ENCODE results near the gene DSG3. TPM values are rescaled to one million over a fixed set of nuclear protein-coding genes. Genes with fewer than 3 reads are reported as not detected.
A peak's percentile ranks its signal among the peaks of the same experiment; 100 is the strongest.

The DSG3 gene
- total and polyA plus RNA-seq, 2 of the 8 experiments (the other 6 are each of a cell fraction or from before 2014, with no cell fraction given) = 0.03 to 0.07 TPM

GRCh38 chr18:31498574-31499524, 51.3 kb downstream of the DSG3 start:
- peak overlapping the region; percentile 87 for H2BK5ac ChIP-seq (ENCODE audit: low read depth, low read length)
- no peak overlapping the region for H2BK15ac ChIP-seq (ENCODE audit: low read length)
- peak overlapping the region; percentile 73 to 96 for H3K4me2 ChIP-seq (ENCODE audit: insufficient read depth in 1 of 2, low read depth in 2 of 2, low read length in 2 of 2)
- peak overlapping the region; percentile 86 for H3K18ac ChIP-seq (ENCODE audit: extremely low read depth, low read length)
- no peak overlapping the region for H2AFZ ChIP-seq (ENCODE audit: low read length)
- H3K14ac ChIP-seq (ENCODE audit: insufficient read length) = peak overlapping the region; percentile 94
- peaks cover 7% of the 10 kb centered on the region for H3K79me1 ChIP-seq (ENCODE audit: low read depth, low read length)
- H4K20me1 ChIP-seq (replicated peaks in 1 of 2; ENCODE audit: control insufficient read depth in 1 of 2, insufficient read depth in 2 of 2, low read length in 2 of 2) = peaks cover 4 to 5% of the 10 kb centered on the region in 2 experiments
- DNase-seq (ENCODE audit: low read depth in 1 of 2, low spot score in 2 of 2) (no peak), FAIRE-seq (no peak)
- H3K4ac ChIP-seq (replicated peaks; ENCODE audit: insufficient read length, low read depth, low read length) = no peak overlapping the region
- H3K79me2 ChIP-seq (ENCODE audit: control insufficient read depth in 1 of 2, insufficient read depth in 2 of 2, low read length in 2 of 2) = peaks cover 15 to 52% of the 10 kb centered on the region in 2 experiments
- H2BK120ac ChIP-seq (replicated peaks; ENCODE audit: low read depth, low read length) = peak overlapping the region; percentile 85
- H3K36me3 ChIP-seq (ENCODE audit: control insufficient read depth in 2 of 4, insufficient read depth in 4 of 4, low read length in 3 of 4) = peaks cover 0 to 2% (median 0%) of the 10 kb centered on the region in 4 experiments; a peak in 1 of 8 replicates
- peaks cover 2 to 10% (median 5%) of the 10 kb centered on the region in 4 experiments; a peak in 5 of 7 replicates for H3K4me1 ChIP-seq (replicated peaks in 1 of 4; ENCODE audit: control insufficient read depth in 3 of 4, insufficient read depth in 4 of 4, low read length in 3 of 4)
- H3K23ac ChIP-seq (ENCODE audit: insufficient read length) = peak overlapping the region; percentile 98
- ChIA-PET CTCF (ENCODE audit: partially characterized antibody) (interaction anchor here (0.6 to 2.6 kb wide), 4 partner anchors 11 to 354 kb away, joined by 4 to 12 read pairs (median 4); no protein-coding TSS in a partner anchor), POLR2A (ENCODE audit: partially characterized antibody) (interaction anchor here (0.7 kb wide), 1 partner anchor 272 kb away, joined by 3 read pairs; no protein-coding TSS in a partner anchor)
- no peak overlapping the region for H2BK20ac ChIP-seq (ENCODE audit: low read length)
- H3K23me2 ChIP-seq (ENCODE audit: low read depth, low read length) = peaks cover 6% of the 10 kb centered on the region; the same call in 1 of the 2 replicates
- H3K9ac ChIP-seq (replicated peaks in 1 of 4; ENCODE audit: extremely low read depth in 1 of 4, low read depth in 3 of 4, low read length in 3 of 4) = peak overlapping the region; percentile 88 to 99 (median 94)
- WGBS, 2 experiments (ENCODE audit: extremely low coverage in 1 of 2, insufficient coverage in 1 of 2, insufficient read length in 1 of 2, insufficient replicate concordance in 2 of 2, low coverage in 1 of 2, low lambda C conversion rate in 2 of 2, missing lambda C conversion rate in 1 of 2) = 7% methylated on average over 22 of the region's 22 CpGs; no CpG with 5 or more reads in 1 of the 2 experiments
- peak overlapping the region; percentile 95 for H3K56ac ChIP-seq (replicated peaks; ENCODE audit: insufficient read length, low read depth, low read length)
- peak overlapping the region; percentile 97 for H4K8ac ChIP-seq (ENCODE audit: extremely low read depth, insufficient read depth, low read length)
- peak overlapping the region; percentile 94 for H3K27ac ChIP-seq (ENCODE audit: low read depth, low read length)
- no peaks in the 10 kb centered on the region for H3K9me3 ChIP-seq (ENCODE audit: insufficient read depth in 2 of 2, low read depth in 1 of 2, low read length in 1 of 2)
- no peak overlapping the region for H2AK5ac ChIP-seq (ENCODE audit: low read depth, low read length)
- 0 out of 2 replicates have a peak overlapping the region, but pooled peaks have one; percentile 22 for H2BK12ac ChIP-seq (ENCODE audit: low read depth, low read length)
- peak overlapping the region; percentile 72 for H4K91ac ChIP-seq (replicated peaks; ENCODE audit: insufficient read length, low read length)
- H4K5ac ChIP-seq (ENCODE audit: insufficient read length, low read depth, low read length) = peak overlapping the region; percentile 93
- peak overlapping the region; percentile 72 to 100 (median 83) for H3K4me3 ChIP-seq (ENCODE audit: extremely low read depth in 1 of 4, insufficient read depth in 2 of 4, low read depth in 3 of 4, low read length in 4 of 4)
- no peaks in the 10 kb centered on the region for H3K27me3 ChIP-seq (replicated peaks in 1 of 4; ENCODE audit: control insufficient read depth in 3 of 4, extremely low read depth in 1 of 4, insufficient read depth in 3 of 4, low read length in 3 of 4)
- TF ChIP-seq CTBP2 (IDR thresholded peaks at IDR 0.05; ENCODE audit: borderline replicate concordance, insufficient read depth, insufficient read length, low read length) (no peak), KDM4A (IDR thresholded peaks at IDR 0.05; ENCODE audit: low read depth, low read length, severe bottlenecking) (no peak)
- TF ChIP-seq, protein P1, sequence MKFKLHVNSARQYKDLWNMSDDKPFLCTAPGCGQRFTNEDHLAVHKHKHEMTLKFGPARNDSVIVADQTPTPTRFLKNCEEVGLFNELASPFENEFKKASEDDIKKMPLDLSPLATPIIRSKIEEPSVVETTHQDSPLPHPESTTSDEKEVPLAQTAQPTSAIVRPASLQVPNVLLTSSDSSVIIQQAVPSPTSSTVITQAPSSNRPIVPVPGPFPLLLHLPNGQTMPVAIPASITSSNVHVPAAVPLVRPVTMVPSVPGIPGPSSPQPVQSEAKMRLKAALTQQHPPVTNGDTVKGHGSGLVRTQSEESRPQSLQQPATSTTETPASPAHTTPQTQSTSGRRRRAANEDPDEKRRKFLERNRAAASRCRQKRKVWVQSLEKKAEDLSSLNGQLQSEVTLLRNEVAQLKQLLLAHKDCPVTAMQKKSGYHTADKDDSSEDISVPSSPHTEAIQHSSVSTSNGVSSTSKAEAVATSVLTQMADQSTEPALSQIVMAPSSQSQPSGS (IDR thresholded peaks at IDR 0.05; ENCODE audit: low read length) = no peak

Data from H1 (cell line).